ENCODE results near the gene NOX4.

The NOX4 gene

GRCh38 chr11:89502301-89502700 lies 11.1 kb upstream of the NOX4 start:
- no peak for DNase-seq (ENCODE audit: low read depth, low spot score)
- ChIA-PET CTCF (no interaction called here), POLR2A (no interaction called here)
- no peak overlapping the region for H3K4me3 ChIP-seq (ENCODE audit: low read depth, low read length)
- TF ChIP-seq, protein P1, sequence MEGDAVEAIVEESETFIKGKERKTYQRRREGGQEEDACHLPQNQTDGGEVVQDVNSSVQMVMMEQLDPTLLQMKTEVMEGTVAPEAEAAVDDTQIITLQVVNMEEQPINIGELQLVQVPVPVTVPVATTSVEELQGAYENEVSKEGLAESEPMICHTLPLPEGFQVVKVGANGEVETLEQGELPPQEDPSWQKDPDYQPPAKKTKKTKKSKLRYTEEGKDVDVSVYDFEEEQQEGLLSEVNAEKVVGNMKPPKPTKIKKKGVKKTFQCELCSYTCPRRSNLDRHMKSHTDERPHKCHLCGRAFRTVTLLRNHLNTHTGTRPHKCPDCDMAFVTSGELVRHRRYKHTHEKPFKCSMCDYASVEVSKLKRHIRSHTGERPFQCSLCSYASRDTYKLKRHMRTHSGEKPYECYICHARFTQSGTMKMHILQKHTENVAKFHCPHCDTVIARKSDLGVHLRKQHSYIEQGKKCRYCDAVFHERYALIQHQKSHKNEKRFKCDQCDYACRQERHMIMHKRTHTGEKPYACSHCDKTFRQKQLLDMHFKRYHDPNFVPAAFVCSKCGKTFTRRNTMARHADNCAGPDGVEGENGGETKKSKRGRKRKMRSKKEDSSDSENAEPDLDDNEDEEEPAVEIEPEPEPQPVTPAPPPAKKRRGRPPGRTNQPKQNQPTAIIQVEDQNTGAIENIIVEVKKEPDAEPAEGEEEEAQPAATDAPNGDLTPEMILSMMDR (IDR thresholded peaks at IDR 0.05; ENCODE audit: insufficient read depth, low read length, missing control alignments): no peak

DNA sequence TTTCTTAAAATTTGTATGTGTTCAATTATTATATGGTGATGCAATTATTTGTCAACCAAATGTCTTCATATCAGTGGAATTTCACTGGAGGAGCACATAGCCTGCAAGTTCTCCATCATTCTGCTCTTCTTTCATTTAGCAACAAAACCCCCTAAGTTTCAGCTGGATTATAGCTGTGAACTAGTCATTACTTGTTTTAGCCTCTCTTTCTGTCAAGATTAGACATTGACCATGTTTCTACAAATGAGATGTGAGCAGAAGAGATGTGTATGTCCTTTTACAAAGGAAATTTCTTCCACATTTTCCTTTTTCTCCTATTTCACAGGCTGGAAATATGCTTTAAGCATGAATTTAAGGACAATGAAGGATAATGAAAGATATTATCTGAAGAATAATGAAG lies 9.2 kb upstream of the NOX4 start:
- CTCF ChIA-PET: no interaction called here
- TF ChIP-seq, protein P1 (IDR thresholded peaks at IDR 0.05; ENCODE audit: insufficient read depth, low read length, missing control alignments): no peak
- H3K4me3 ChIP-seq (ENCODE audit: low read depth, low read length): no peak overlapping the region
- DNase-seq (ENCODE audit: low read depth, low spot score): no peak
- POLR2A ChIA-PET: no interaction called here

DNA sequence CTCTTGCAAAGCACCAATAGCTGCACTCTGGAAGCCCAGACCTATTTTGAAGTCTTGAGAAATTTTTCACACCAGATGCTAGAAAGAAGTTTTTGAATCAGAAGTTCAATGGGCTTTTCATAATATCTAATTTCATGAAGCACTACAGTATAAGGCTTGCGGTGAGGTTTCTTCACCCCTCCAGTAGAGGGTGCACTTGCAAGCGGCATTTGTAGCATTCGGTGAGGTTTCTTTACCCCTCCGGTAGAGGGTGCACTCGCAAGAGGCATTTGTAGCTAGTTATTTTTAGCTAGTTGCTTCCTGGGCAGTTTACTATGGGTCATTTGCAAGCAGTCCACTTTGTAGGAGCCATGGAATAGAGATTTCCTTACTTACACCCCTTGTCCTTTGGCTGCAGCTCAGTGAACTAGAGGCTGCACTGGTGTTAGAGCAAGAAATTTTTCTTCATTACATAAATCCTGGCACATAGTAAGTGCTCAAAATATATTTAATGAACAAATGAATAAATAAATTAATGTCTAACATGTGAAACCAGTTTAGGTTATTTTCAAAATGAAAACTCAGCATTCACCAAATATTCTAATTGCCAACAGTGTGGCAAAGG lies 7.8 kb upstream of the NOX4 start:
- ChIA-PET POLR2A (no interaction called here), CTCF (no interaction called here)
- TF ChIP-seq, protein P1 (IDR thresholded peaks at IDR 0.05; ENCODE audit: insufficient read depth, low read length, missing control alignments): no peak
- no peak for DNase-seq (ENCODE audit: low read depth, low spot score)
- no peak overlapping the region for H3K4me3 ChIP-seq (ENCODE audit: low read depth, low read length)

- peak; percentile 87 for DNase-seq (ENCODE audit: low read depth, low spot score)
- POLR2A ChIA-PET: interaction anchor here (0.7 kb wide), 1 partner anchor 26 kb away, joined by 3 read pairs; no protein-coding TSS in a partner anchor
- CTCF ChIA-PET: no interaction called here
- H3K4me3 ChIP-seq (ENCODE audit: low read depth, low read length): no peak overlapping the region
- TF ChIP-seq, protein P1 (IDR thresholded peaks at IDR 0.05; ENCODE audit: insufficient read depth, low read length, missing control alignments): no peak
Measured at GRCh38 chr11:89495951-89496350, 4.8 kb upstream of the NOX4 start.

- CTCF ChIA-PET: no interaction called here
- no peak overlapping the region for H3K4me3 ChIP-seq (ENCODE audit: low read depth, low read length)
- POLR2A ChIA-PET: no interaction called here
- DNase-seq (ENCODE audit: low read depth, low spot score): no peak
- TF ChIP-seq, protein P1 (IDR thresholded peaks at IDR 0.05; ENCODE audit: insufficient read depth, low read length, missing control alignments): no peak
Measured at GRCh38 chr11:89493431-89493830, 2.3 kb upstream of the NOX4 start.

- H3K4me3 ChIP-seq (ENCODE audit: low read depth, low read length): peak overlapping the region; percentile 56
- CTCF ChIA-PET: no interaction called here
Measured at GRCh38 chr11:89490602-89490980, 584 bp downstream of the NOX4 start.

More at GRCh38 chr11:89490602-89490980, 584 bp downstream of the NOX4 start:
- DNase-seq (ENCODE audit: low read depth, low spot score): no peak
- POLR2A ChIA-PET: no interaction called here
- TF ChIP-seq, protein P1 (IDR thresholded peaks at IDR 0.05; ENCODE audit: insufficient read depth, low read length, missing control alignments): no peak

Data from AG04449 (cell line).